ENCODE data around the gene BORCS8. TPM values are rescaled to one million over a fixed set of nuclear protein-coding genes. Genes with fewer than 3 reads are reported as not detected.
A peak's percentile ranks its signal among the peaks of the same experiment; 100 is the strongest.

Gene BORCS8
- total and polyA plus RNA-seq, 2 of the 13 experiments (the other 11 are each of a cell fraction or from before 2014, with no cell fraction given): 9.6 to 13.3 TPM

- no peak for TF ChIP-seq ZBTB1 (CRISPR knock-in tag; IDR thresholded peaks at IDR 0.05; ENCODE audit: borderline replicate concordance)
- no peak for TF ChIP-seq MLX (CRISPR knock-in tag; IDR thresholded peaks at IDR 0.05)
- no peak for TF ChIP-seq SMYD3 (CRISPR knock-in tag; IDR thresholded peaks at IDR 0.05)
- TF ChIP-seq ZFP90 (CRISPR knock-in tag; IDR thresholded peaks at IDR 0.05; ENCODE audit: borderline replicate concordance): no peak
- TF ChIP-seq RORA (CRISPR knock-in tag; IDR thresholded peaks at IDR 0.05): no peak
- TF ChIP-seq NFYB (CRISPR knock-in tag; IDR thresholded peaks at IDR 0.05): no peak
- no peak for TF ChIP-seq GZF1 (CRISPR knock-in tag; IDR thresholded peaks at IDR 0.05)
- no peak for TF ChIP-seq ZNF563 (CRISPR knock-in tag; IDR thresholded peaks at IDR 0.05)
- TF ChIP-seq GLMP (CRISPR knock-in tag; IDR thresholded peaks at IDR 0.05; ENCODE audit: borderline replicate concordance): no peak
- no peak for TF ChIP-seq NCOA2 (CRISPR knock-in tag; IDR thresholded peaks at IDR 0.05)
- no peak for TF ChIP-seq ZNF17 (CRISPR knock-in tag; IDR thresholded peaks at IDR 0.05)
- no peak for TF ChIP-seq HOXA7 (CRISPR knock-in tag; IDR thresholded peaks at IDR 0.05)
- no peak; the same call in 1 of the 2 replicates for TF ChIP-seq ZNF333 (CRISPR knock-in tag; IDR thresholded peaks at IDR 0.05; ENCODE audit: borderline replicate concordance)
- no peak for TF ChIP-seq FOXA3 (CRISPR knock-in tag; IDR thresholded peaks at IDR 0.05)
- no peak for TF ChIP-seq ZBTB37 (CRISPR knock-in tag; IDR thresholded peaks at IDR 0.05)
- TF ChIP-seq ZFP37 (CRISPR knock-in tag; IDR thresholded peaks at IDR 0.05; ENCODE audit: borderline replicate concordance): no peak
- no peak for TF ChIP-seq ZNF138 (CRISPR knock-in tag; IDR thresholded peaks at IDR 0.05; ENCODE audit: low read depth)
- no peak for TF ChIP-seq HIVEP1 (CRISPR knock-in tag; IDR thresholded peaks at IDR 0.05)
- 0 out of 2 replicates have a peak, but pooled peaks have one; percentile 23 for TF ChIP-seq HNF1B (CRISPR knock-in tag; IDR thresholded peaks at IDR 0.05)
- no peak for TF ChIP-seq SETDB1 (CRISPR knock-in tag; IDR thresholded peaks at IDR 0.05; ENCODE audit: borderline replicate concordance)
- TF ChIP-seq KDM3A (CRISPR knock-in tag; IDR thresholded peaks at IDR 0.05; ENCODE audit: low read depth): no peak
- no peak for TF ChIP-seq JARID2 (CRISPR knock-in tag; IDR thresholded peaks at IDR 0.05; ENCODE audit: insufficient replicate concordance)
- no peak for TF ChIP-seq ZNF260 (CRISPR knock-in tag; IDR thresholded peaks at IDR 0.05; ENCODE audit: borderline replicate concordance, low read depth)
- TF ChIP-seq CENPBD1 (CRISPR knock-in tag; IDR thresholded peaks at IDR 0.05; ENCODE audit: borderline replicate concordance, low read depth): no peak
- TF ChIP-seq SP5 (CRISPR knock-in tag; IDR thresholded peaks at IDR 0.05; ENCODE audit: borderline replicate concordance, low read depth): no peak
- TF ChIP-seq SCMH1 (CRISPR knock-in tag; IDR thresholded peaks at IDR 0.05; ENCODE audit: borderline replicate concordance): no peak
Observed at GRCh38 chr19:19203012-19203856, 11.3 kb upstream of the BORCS8 start, which contains the start of gene NR2C2AP (continued).
